Measurements from ENCODE around the gene COA3.
"Not testable (repeated sequence)": the region's sequence is repeated elsewhere in the genome, so short reads cannot be mapped to it uniquely, and the experiment has no call there.

GRCh38 chr17:42768006-42768405, 30.5 kb downstream of the COA3 start:
- TF ChIP-seq, protein P1, sequence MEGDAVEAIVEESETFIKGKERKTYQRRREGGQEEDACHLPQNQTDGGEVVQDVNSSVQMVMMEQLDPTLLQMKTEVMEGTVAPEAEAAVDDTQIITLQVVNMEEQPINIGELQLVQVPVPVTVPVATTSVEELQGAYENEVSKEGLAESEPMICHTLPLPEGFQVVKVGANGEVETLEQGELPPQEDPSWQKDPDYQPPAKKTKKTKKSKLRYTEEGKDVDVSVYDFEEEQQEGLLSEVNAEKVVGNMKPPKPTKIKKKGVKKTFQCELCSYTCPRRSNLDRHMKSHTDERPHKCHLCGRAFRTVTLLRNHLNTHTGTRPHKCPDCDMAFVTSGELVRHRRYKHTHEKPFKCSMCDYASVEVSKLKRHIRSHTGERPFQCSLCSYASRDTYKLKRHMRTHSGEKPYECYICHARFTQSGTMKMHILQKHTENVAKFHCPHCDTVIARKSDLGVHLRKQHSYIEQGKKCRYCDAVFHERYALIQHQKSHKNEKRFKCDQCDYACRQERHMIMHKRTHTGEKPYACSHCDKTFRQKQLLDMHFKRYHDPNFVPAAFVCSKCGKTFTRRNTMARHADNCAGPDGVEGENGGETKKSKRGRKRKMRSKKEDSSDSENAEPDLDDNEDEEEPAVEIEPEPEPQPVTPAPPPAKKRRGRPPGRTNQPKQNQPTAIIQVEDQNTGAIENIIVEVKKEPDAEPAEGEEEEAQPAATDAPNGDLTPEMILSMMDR (IDR thresholded peaks at IDR 0.05; ENCODE audit: insufficient read depth, low read length, poor library complexity, severe bottlenecking) = not testable (repeated sequence)
- TF ChIP-seq EZH2phosphoT487 (conservative IDR thresholded peaks at IDR 0.05; ENCODE audit: low read length) = not testable (repeated sequence)

Measured in SU-DHL-6 (cell line).